Measurements from ENCODE around the gene SFT2D1.
A peak's percentile ranks its signal among the peaks of the same experiment; 100 is the strongest.
"Not testable (repeated sequence)": the region's sequence is repeated elsewhere in the genome, so short reads cannot be mapped to it uniquely, and the experiment has no call there.

Gene SFT2D1

DNA sequence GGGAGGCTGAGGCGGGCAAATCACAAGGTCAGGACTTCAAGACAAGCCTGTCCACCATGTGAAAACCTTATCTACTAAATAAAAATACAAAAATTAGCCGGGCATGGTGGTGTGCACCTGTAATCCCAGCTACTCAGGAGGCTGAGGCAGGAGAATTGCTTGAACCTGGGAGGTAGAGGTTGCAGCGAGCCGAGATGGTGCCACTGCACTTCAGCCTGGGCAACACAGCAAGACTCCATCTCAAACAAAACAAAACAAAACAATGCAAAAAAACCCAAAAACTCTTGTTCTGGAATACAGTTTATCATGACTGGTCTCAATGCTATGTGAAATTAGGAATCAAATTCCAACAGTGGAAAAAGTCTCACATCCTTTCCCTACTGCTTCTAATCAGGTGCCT, 20.1 kb upstream of the SFT2D1 start:
- not testable (repeated sequence) for DNase-seq

DNA sequence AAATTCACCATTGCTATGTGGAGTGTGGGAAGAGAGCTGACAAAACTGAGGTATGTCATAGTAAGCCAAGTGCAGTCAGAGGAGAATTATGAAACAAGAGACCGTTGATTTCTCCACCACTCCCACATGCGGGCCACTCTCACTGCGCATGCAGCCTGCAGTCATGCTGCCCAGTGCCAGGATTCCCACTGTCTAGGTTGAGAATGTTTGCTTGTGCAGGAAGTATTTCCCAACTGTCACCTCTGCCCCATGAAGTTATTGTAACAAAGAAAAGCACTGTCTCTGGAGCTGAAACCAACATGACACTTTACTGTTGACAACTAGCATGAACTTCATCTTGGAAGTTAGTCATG, 18.7 kb upstream of the SFT2D1 start:
- DNase-seq, result peak; percentile 84 to 98

DNA sequence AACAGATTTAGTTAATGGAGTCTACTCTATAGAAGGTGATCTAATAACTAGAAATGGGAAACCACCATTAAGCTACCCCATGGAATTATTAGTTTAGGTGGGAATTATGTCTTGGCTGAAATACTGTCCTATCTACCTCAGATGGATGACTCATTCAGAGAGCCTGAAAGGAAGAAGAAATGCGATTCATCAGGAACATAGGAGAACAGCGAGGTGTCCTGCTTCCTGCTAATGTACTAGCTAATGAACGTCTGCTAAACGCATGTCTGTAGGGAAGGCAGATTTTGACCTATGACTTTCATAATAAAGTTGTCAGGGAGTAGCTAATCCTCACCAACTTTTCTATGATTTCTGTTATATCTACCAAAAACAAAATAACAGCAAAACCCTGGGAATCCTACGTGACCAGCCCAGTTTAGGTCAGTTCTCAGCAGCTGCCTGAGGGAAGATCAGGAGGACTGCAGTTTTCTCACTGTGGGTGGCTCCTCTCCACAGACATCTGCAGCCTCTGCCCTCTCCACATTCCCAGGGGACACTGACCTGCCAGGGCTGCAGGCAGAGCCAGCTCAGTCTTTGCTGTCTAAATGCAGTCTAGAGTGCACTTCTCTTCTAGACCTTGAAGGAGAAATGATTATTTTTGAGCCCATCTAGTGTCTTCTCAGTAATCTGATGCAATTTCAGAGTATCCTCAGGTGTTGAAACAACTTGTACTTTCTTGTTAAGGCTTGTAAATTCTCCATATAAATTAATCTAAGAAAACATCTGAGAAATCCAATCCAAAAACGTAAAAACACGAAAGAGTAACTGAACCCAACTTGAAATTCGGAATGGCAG, 18.1 kb upstream of the SFT2D1 start:
- no peak for DNase-seq

DNA sequence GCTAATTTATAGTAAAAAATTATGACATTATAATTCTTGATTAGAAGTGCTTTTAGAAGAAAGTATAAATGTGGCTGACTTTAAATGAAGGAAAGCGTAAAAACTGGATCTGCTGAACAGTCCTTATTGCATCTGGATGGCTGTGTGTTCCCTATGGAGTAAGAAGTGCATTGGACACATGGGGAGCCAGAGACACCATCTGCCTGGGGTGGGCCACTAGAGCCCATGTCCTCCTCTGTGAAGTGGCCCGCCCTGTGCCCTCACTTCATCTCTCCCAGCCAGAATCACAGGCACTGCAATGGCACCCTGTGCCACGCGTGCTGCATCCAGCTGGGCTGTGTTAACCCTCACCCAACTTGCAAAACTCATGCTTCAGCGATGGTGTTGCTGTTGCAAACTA, 13.2 kb upstream of the SFT2D1 start:
- DNase-seq, result no peak

DNA sequence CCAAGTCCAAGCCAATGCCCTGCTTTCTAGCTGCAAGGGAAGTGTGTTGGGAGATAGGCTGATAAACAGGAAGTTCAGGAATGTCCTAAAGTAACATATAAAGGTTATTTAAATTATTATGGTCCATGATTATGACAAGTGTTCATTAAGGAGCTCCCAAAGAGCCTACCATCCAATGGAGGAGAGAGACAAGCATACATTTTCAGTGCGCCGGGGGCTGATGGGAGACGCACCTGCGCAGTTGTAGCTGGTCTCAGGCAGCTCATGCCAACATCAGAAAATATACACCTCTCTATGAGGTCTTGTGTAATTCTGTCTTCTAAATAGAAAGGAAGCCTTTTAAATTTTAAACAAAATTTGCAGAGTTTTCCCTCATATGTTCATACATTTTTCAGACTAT, 12.6 kb upstream of the SFT2D1 start:
- DNase-seq, result no peak

DNA sequence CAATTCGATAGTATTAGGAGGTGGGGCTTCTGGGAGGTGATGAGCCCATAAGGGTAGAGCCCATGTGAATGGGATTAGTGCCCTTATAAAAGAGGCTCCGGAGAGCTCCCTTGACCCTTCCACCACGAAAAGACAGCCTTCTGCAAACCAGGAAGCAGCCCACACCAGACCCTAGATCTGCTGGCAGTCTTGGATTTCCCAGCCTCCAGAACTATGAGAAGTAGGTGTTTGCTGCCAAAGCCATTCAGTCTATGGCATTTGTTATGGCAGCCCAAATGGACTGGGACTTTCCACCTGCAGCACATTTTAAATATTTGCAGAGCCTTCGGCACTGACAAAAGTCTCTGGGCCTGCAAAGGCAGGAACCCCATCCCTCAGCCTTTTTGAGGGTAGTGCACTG, 11.8 kb upstream of the SFT2D1 start:
- no peak for DNase-seq

DNA sequence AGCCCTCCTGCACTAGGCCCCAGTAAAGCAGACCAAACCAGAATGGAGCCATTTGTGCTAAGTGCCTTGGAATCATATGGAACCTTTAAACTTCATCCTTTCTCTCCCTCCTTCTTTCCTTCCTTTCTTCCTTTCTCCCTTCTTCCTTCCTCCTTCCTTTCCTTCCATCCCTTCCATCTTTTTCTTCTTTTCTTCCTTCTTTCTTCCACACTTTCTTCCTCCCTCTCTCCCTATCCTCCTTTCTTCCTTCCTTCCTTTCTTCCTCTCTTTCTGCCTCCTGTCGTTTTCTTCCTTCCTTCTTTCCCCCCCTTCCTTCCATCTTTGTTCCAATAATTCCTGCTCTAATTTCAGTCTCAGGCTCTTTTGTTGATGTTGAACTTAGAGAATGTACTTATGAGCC, 11.2 kb upstream of the SFT2D1 start:
- no peak for DNase-seq

DNA sequence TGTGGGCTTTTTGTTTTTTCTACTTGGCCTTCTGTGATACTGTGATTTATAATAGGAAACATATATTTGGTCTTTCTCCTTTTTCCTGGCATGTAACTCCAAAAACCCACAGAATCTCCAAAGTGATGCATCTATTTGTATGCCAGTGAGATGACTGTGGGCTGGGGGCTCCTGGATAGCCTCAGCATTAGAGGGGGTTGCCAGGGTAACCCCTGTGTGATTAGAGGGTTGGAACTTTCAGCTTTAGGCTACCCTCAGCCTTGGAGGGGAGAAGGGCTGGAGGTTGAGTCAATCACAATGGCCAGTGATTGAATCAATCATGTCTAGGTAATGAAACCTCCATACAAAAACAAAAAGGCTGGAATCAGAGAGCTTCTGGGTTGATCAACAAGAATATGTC, 10.6 kb upstream of the SFT2D1 start:
- no peak for DNase-seq

DNA sequence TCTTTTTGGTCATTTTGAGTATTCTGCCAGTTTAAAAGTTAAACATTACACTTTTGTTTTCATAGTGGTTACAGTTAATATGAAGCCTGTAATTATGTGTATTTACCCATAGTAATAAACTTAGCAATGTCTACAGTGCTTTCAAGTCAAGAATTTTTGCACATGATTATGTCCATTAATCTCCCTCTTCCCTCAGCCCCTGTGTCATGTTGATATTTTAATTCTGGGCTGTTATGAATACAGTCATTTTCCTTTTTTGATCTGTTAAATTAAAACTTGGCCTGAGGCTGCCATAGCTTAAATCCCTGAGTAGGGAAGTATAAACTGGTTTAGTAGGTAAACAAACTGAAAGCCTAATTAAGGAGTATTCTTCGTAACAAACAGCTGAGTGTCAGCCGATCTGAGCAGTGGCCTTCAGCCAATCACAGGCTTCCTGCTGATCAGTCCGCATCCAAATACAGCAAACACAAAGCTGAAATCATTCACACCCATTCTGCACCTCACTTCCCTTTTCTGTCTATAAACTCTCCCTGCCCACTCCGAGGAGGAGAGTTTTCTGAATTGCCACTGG, 9.5 kb upstream of the SFT2D1 start:
- peak; percentile 73 to 91 for DNase-seq

DNA sequence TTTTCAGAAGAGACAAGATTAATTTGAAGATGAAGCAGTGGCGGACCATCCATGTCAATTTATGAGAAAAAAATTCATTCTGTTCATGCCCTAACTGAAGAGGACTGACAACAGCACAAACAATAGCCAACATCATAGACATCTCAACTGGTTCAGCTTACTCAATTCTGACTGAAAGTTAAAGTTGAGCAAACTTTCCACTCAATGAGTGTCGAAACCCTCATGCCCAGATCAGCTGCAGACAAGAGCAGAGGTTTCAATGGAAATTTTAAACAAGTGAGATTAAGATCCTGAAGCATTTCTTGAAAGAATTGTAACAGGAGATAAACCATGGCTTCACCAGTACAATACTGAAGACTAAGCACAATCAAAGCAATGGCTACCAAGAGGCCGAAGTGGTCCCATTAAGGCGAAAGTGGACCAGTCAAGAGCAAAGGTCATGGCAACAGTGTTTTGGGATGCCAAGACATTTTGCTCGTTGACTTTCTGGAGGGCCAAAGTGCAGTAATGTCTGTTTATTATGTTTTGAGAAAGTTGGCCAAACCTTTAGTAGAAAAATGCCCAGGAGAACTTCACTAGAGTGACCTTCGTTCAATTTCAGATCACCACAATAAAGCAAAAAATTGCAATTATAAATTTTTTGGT, 6.1 kb upstream of the SFT2D1 start:
- peak; percentile 49 to 64 for DNase-seq

DNA sequence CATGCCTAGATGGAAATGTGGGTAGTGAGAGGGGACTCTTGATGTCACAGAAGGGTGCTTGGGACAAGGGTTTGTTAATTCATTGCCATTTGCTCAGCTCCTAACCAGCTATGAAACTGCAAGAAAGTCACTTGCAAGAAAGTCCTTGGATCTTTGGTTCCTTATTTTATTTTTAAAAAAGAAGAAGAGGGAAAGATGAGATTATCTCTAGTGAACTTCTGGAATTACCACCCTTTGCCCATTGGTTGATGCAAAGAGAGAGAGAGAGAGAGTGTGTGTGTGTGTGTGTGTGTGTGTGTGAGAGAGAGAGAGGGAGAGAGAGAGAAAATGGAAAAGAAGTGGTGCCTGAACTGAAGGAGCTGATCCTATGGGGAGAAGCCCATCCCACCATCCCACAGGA, 4.6 kb upstream of the SFT2D1 start:
- DNase-seq, result peak; percentile 59 to 79

DNA sequence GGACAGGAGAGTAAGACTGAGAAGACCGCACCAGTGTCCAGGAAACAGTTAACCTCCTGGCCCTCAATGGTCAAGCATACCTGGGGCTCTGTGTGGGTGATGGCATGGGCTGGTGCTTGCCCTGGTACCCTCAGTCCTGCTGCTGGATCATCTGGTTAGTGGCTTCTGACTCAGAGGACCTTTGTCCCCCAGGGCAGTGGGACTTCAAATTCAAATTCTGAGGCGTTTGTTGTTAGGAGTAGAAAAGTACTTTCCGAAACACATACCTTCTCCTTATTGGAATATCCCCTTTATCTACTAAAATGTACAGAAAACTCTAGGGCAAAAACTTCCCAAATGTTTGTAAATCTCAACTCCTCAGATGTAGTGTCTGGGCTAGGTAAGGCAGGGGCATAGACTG, 4.1 kb upstream of the SFT2D1 start:
- no peak for DNase-seq

DNA sequence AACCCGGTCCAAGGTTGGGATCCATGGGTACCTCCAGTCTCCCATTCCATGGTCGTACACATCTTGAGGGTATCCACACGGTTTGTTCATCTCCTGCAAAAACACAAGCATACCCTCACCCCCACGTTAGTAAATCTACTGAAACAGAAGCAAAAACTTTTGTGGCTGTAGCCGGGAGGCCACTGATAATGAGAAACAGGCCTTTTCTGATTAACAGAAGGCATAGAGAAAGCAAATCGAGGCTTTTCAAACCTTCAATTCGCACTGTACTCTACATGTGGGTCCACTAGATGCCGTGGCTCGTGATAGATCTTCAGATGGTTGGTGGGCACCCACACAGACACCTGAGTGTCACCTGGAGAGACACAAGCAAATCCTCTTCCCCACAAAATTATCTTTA, 3.3 kb upstream of the SFT2D1 start:
- not testable (repeated sequence) for DNase-seq

DNA sequence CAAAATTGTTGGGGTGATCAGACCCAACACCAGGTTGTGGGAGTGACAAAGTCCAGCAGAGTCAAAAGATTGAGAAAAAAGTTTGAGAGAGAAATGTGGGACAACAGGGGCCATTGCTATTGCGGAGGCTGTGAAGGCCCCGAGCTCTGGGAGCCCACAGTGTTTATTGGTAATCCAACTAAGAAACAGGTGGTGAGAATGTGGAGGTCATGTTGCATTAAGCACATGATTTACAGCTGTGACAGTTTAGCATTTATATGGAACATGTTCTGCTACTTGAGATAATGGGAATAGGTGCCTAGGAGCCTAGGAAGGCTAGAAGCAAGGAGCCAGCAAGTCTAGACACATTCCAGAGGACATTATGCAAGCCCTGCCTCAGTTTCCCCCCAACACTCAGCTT, 2.6 kb upstream of the SFT2D1 start:
- DNase-seq, result not testable (repeated sequence)

DNA sequence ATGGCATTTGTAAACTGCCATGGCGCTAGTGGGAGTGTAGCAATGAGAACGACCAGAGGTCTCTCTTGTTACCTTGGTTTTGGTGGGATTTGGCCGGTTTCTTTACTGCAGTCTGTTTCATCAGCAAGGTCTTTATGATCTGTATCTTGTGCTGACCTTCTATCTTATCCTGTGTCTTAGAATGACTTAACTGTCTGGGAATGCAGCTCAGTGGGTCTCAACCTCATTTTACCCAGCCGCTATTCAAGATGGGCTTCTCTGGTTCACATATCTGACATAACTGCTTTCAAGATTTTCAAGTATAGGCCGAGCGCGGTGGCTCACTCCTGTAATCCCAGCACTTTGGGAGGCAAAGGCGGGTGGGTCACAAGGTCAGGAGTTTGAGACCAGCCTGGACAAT, 1.9 kb upstream of the SFT2D1 start:
- no peak for DNase-seq

DNA sequence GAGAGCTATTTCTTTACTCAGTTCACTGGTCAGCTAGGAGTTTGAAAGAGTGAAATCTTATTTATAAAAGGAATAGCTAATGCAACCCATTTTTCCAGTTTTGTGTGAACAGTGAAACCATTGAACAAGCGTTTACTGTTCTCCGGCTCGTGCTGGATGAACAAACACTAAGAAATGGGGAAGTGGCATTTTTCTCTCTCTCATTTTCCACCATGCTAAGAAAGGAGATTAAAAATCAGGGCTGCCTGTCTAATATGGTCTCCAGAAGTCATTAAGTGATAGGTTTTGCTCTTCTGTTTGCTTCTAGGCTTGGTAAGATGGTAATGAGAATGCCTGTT, 774 bp upstream of the SFT2D1 start:
- DNase-seq, result peak; percentile 51 to 69

DNA sequence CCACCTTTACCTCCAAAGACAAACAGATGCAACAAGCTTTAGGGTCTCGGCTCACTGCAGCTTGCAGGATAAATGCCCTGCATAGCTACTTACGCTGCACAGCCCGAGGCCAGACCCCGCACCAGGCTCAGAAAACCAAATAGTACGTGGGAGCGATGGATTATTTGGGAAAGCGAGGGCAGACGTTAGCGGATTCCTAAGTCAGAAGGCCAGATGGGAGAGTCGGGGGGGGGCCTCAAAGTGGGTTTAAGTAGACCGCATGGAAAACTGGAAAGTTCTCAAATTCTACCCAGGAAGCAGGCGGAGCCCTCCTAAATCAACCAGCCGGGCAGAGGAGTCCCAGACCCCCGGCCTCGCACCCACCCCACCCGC, 382 bp downstream of the SFT2D1 start:
- no peak for DNase-seq

DNA sequence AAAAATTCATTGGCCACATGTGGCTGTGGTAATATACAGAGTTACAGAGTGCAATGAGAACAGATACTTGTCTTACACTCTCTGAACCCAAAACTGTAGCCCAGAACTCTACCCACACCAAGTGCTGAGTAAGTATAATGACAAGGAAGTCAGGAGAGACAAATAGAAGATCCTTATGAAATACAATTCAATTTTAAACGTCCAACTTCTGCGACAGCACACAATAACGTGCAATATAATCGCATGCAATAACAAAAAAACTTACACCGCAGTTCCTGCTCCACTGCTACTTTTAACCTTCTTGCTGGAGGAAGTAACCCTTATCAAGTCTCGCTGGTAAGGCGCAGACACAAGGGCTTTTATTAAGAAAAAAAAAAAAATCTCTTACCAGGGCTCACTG, 881 bp downstream of the SFT2D1 start:
- DNase-seq, result peak; percentile 33 to 46

DNA sequence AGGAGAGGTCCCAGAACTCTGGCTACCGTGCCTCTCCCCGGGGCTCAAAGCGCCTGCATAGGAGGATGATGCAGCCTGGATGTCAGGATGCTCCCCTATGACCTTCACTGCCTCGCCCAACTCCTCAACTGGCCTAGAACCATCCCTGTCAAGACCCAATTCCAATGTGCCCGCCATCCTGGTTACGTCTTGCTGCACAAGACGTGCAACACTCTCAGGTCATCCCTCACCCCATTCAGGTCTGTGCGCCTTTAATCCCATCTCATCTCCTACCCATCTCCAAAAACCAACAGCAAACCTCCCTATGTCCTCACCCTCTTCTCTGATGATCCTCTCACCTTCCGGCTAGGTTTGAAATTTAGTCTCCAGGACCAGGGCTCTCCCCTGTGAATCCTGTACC, 3.5 kb downstream of the SFT2D1 start:
- DNase-seq, result no peak

DNA sequence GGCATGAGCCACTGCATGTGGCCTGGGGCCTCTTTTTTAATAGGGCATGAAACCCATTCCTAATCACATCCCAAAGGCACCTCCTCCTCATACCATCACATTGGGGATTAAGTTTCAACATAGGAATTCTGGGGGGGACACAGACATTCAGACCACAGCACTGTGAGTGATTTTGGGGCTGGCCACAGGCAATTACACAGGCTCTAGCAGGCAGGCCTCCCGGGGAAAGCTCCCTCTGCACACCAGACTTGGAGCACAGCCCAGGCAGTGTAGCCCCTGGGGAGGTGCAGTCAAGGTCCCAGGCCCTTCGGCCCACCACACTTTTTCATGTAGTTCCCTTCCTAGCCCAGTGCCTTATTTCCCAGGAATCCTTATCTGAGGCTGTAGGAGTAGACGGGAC, 5.5 kb downstream of the SFT2D1 start:
- no peak for DNase-seq

DNA sequence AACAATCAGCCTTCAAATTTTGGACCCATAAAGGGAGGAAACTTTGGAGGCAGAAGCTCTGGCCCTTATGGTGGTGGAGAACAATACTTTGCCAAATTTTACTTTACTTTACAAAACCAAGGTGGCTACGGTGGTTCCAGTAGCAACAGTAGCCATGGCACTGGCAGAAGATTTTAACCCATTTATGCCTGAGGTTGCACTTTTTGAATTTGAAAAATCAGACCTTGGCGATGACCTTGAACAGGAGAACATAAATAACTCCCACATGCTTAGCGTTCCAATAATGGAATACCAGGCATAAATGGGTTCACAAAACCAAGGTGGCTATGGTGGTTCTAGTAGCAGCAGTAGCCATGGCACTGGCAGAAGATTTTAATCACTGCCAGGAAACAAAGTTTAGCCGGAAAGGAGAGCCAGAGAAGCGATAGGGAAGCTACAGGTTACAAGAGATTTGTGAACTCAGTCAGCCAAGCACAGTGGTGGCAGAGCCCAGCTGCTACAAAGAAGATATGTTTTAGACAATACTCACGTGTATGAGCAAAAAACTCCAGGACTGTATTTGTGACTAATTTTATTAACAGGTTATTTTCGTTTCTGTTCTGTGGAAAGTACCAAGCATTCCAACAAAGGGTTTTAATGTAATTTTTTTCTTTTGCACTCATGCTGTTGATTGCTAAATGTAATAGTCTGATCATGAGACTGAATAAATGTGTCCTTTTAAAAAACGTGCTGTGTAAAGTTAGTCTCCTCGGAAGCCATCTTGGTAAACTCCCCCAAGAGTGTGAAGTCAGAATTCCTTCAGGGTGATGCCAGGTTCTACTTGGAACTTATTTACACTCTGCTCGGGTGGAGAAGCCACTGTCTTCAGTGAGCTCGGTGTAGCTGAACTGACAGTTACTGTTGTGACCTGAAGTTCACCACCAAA, 6.7 kb downstream of the SFT2D1 start:
- DNase-seq, result no peak

DNA sequence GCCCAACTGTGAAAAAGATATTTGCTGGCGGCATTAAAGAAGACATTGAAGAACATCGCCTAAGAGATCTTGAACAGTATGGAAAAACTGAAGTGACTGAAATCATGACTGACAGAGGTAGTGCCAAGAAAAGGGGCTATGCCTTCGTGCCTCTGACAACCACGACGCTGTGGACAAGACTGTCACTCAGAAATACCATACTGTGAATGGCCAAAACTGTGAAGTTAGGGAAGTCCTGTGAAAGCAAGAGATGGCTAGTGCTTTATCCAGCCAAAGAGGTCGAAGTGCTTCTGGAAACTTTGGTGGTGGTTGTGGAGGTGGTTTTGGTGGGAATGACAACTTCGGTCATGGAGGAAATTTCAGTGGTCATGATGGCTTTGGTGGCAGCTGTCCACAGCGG, 7.5 kb downstream of the SFT2D1 start:
- no peak for DNase-seq

DNA sequence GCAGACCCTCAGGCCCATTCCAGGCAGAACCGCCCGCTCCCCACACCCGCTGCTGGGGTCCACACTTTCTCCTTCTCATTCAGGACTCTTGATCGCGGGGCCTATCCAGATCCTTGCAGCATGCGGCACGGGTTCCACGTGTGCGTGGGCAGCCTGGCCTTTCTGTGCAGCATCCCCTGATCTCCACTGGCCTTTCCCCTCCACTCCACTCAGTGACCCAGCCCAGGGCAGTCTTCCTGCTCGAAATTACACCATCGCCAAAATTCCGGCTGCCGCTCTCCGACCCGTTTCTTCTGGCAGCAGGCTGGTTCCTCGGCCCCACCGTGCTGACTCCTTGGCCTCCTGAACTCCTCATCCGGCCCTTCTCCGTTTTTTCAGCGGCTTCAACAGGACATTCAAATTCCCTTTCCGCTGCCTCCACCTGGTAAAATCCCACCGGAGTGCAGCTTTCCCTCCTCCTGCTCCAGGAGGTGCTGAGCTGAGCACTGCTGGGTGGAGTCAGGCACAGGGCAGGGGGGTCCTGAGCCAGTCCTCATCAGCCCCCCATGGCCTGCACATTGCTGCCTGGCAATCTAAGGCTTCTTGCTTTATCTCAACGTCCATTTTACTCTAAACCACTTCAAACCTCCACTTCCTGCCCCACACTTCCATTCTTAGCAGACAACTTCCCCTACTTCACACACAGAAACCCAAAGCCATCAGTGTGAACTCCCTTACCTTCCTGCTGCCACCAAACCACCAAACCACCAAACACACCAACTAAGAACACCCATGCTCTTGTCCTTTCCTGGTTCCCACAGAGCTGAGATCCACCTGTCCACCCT, 9.0 kb downstream of the SFT2D1 start:
- DNase-seq, result no peak

All from inflammatory macrophage treated with lipopolysaccharide for 1 hour (primary cell).